Measurements from ENCODE around the gene IFNG.

The IFNG gene

DNA sequence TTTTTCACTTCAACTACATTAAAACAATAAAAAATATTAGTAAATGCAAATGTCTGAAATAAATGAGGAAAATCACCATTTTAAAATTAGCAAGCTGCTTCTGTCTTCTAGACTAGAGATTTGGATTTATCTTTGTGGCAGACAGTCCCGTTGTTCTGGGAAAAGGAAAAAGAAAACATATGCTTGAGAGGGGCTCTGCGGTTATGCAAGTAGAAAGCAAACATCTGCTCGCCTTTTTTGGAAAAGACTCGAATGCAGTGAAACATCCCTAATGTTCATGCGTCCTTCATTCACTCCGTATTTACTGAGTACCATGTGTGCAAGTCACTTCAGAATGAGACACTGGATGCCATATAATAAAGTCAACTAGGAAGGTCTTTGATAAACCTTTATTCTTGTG lies 44.9 kb downstream of the IFNG start:
- TF ChIP-seq TAF1 (IDR thresholded peaks at IDR 0.05; ENCODE audit: borderline replicate concordance, insufficient read depth, low read length) (no peak), SIN3A (IDR thresholded peaks at IDR 0.05; ENCODE audit: borderline replicate concordance, insufficient read depth, low read length) (no peak), POLR2AphosphoS5 (IDR thresholded peaks at IDR 0.05; ENCODE audit: low read depth, low read length) (no peak), FOXP2 (optimal IDR thresholded peaks at IDR 0.05; ENCODE audit: borderline replicate concordance, extremely low read depth, extremely low read length, insufficient read depth) (no peak)
- TF ChIP-seq, protein P1, sequence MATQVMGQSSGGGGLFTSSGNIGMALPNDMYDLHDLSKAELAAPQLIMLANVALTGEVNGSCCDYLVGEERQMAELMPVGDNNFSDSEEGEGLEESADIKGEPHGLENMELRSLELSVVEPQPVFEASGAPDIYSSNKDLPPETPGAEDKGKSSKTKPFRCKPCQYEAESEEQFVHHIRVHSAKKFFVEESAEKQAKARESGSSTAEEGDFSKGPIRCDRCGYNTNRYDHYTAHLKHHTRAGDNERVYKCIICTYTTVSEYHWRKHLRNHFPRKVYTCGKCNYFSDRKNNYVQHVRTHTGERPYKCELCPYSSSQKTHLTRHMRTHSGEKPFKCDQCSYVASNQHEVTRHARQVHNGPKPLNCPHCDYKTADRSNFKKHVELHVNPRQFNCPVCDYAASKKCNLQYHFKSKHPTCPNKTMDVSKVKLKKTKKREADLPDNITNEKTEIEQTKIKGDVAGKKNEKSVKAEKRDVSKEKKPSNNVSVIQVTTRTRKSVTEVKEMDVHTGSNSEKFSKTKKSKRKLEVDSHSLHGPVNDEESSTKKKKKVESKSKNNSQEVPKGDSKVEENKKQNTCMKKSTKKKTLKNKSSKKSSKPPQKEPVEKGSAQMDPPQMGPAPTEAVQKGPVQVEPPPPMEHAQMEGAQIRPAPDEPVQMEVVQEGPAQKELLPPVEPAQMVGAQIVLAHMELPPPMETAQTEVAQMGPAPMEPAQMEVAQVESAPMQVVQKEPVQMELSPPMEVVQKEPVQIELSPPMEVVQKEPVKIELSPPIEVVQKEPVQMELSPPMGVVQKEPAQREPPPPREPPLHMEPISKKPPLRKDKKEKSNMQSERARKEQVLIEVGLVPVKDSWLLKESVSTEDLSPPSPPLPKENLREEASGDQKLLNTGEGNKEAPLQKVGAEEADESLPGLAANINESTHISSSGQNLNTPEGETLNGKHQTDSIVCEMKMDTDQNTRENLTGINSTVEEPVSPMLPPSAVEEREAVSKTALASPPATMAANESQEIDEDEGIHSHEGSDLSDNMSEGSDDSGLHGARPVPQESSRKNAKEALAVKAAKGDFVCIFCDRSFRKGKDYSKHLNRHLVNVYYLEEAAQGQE (IDR thresholded peaks at IDR 0.05; ENCODE audit: insufficient read depth in 1 of 2, low read depth in 2 of 2, low read length in 2 of 2) = no peak

DNA sequence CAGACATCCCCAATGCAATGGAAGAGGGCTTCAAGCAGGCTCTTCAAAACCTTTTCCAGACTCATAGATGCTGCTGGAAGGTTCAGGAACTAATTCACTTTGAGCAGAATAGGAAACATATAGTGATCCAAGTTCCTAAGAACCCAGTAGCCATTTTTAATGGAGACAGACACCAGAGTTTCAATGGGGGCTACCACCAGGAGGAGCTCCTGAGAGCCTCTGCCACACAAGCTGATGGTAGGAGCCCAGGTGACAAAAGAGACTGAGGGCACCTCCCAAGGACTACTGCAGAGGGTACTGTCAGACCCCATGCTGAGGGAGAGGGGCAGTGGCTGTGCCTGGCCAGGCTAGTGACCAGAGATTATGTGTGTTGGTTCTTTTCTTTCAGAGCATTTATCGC lies 45.9 kb downstream of the IFNG start:
- no peak for TF ChIP-seq POLR2AphosphoS5 (IDR thresholded peaks at IDR 0.05; ENCODE audit: low read depth, low read length)
- no peak for TF ChIP-seq TAF1 (IDR thresholded peaks at IDR 0.05; ENCODE audit: borderline replicate concordance, insufficient read depth, low read length)
- TF ChIP-seq SIN3A (IDR thresholded peaks at IDR 0.05; ENCODE audit: borderline replicate concordance, insufficient read depth, low read length) = no peak
- TF ChIP-seq, protein P1 (IDR thresholded peaks at IDR 0.05; ENCODE audit: insufficient read depth in 1 of 2, low read depth in 2 of 2, low read length in 2 of 2) = no peak
- no peak for TF ChIP-seq FOXP2 (optimal IDR thresholded peaks at IDR 0.05; ENCODE audit: borderline replicate concordance, extremely low read depth, extremely low read length, insufficient read depth)

DNA sequence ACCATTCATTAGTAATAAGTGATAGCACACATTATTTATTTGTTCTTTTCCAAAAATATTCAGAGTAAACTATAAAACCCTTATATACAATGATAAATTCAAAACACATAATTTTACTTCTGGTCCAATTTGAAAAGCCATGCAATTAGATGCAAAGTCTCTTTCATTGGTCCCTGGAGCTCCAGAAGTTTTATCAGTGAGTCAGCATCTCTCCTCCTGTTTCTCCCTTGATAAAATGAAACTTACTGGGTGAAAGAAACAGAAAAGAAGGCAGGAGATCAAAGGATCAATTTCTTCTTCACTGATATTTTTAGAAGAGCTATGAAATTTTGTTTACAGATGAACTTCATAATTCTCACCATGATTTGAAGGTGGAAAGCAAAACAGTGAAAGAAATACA lies 47.5 kb downstream of the IFNG start:
- no peak for TF ChIP-seq SIN3A (IDR thresholded peaks at IDR 0.05; ENCODE audit: borderline replicate concordance, insufficient read depth, low read length)
- TF ChIP-seq, protein P1 (IDR thresholded peaks at IDR 0.05; ENCODE audit: insufficient read depth in 1 of 2, low read depth in 2 of 2, low read length in 2 of 2) = no peak
- TF ChIP-seq TAF1 (IDR thresholded peaks at IDR 0.05; ENCODE audit: borderline replicate concordance, insufficient read depth, low read length) = no peak

DNA sequence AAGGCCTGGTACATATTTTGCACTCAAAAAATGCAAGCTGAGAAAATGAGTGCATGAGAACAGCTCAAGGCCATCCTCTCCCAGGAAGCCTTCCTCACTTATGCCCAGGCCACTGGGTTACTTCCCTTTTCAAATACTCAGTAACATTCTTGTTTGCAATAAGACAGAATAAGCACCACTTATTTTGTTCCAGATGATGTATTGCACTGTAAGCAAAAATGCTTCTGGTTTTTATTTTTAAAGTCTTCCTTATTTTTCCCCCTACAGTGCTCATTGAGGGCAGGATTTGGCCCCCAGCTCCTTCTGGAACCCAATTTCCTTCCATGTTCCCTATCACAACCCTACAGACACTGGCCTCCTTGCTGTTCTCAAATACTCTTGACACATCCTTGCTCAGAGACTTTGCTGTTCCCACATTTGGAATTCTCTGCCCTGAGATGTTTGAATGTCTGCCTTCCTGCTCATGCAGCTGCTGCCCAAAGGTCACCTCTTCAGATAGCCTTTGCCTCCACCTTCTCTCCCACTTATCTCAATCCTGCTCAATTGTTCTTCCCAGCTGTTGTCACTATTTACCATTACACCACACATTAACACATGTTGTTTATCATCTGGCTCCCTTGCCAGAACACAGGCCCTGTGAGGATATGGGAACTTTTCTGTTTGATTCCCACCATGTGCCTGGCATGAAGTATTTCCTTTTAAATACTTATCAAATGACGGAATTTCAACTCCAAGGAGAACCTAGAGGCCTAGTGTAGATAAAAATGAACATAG lies 49.9 kb downstream of the IFNG start:
- TF ChIP-seq, protein P1 (IDR thresholded peaks at IDR 0.05; ENCODE audit: insufficient read depth in 1 of 2, low read depth in 2 of 2, low read length in 2 of 2) = no peak
- no peak for TF ChIP-seq TAF1 (IDR thresholded peaks at IDR 0.05; ENCODE audit: borderline replicate concordance, insufficient read depth, low read length)
- no peak for TF ChIP-seq POLR2AphosphoS5 (IDR thresholded peaks at IDR 0.05; ENCODE audit: low read depth, low read length)
- no peak for TF ChIP-seq FOXP2 (optimal IDR thresholded peaks at IDR 0.05; ENCODE audit: borderline replicate concordance, extremely low read depth, extremely low read length, insufficient read depth)
- no peak for TF ChIP-seq SIN3A (IDR thresholded peaks at IDR 0.05; ENCODE audit: borderline replicate concordance, insufficient read depth, low read length)
